HG03064 (cell line): Measurements from ENCODE around the gene DUSP5.
A peak's percentile ranks its signal among the peaks of the same experiment; 100 is the strongest.
"Not testable (repeated sequence)": the region's sequence is repeated elsewhere in the genome, so short reads cannot be mapped to it uniquely, and the experiment has no call there.

Experiments
- ATAC-seq: cut with Tn5 transposase; IDR thresholded peaks from one replicate; pipeline ENCODE4 v1.9.1; 2021; ENCODE audit warnings: low read depth; ENCODE audit not compliant: unreplicated experiment

The DUSP5 gene

GRCh38 chr10:110497438-110498086 is at the start of gene DUSP5:
Gene DUSP5 (plus strand): TSS chr10:110497907. CDS start chr10:110498122, 215 bp downstream.
- ATAC-seq: peak; percentile 52

GRCh38 chr10:110448682-110449418 is 48.9 kb upstream of the DUSP5 start:
- no peak for ATAC-seq

GRCh38 chr10:110455446-110455845 is 42.3 kb upstream of the DUSP5 start:
- no peak for ATAC-seq

GRCh38 chr10:110456046-110456445 is 41.7 kb upstream of the DUSP5 start:
- no peak for ATAC-seq

- ATAC-seq: no peak
These were observed 41.1 kb upstream of the DUSP5 start for GRCh38 chr10:110456523-110457091.

- ATAC-seq: no peak
These were observed 39.9 kb upstream of the DUSP5 start for GRCh38 chr10:110457851-110458250.

GRCh38 chr10:110458266-110458920 is 39.3 kb upstream of the DUSP5 start:
- ATAC-seq: no peak

- ATAC-seq: no peak
These were observed 38.1 kb upstream of the DUSP5 start for GRCh38 chr10:110459600-110459999.

GRCh38 chr10:110460111-110460809 is 37.4 kb upstream of the DUSP5 start:
- no peak for ATAC-seq

GRCh38 chr10:110461088-110461487 is 36.6 kb upstream of the DUSP5 start:
- ATAC-seq: no peak

- no peak for ATAC-seq
These were observed 36.2 kb upstream of the DUSP5 start for GRCh38 chr10:110461530-110461929.

- ATAC-seq: no peak
These were observed 35.3 kb upstream of the DUSP5 start for GRCh38 chr10:110462166-110463095.

- ATAC-seq: not testable (repeated sequence)
These were observed 29.4 kb upstream of the DUSP5 start for GRCh38 chr10:110468258-110468657.

- ATAC-seq: not testable (repeated sequence)
These were observed 27.2 kb upstream of the DUSP5 start for GRCh38 chr10:110470541-110470940.

- no peak for ATAC-seq
These were observed 26.1 kb upstream of the DUSP5 start for GRCh38 chr10:110471566-110472139.

GRCh38 chr10:110474017-110474416 is 23.7 kb upstream of the DUSP5 start:
- no peak for ATAC-seq

GRCh38 chr10:110474826-110475225 is 22.9 kb upstream of the DUSP5 start:
- no peak for ATAC-seq

GRCh38 chr10:110475722-110476515 is 21.8 kb upstream of the DUSP5 start:
- no peak for ATAC-seq
